Measurements from ENCODE around the gene PCYOX1L. TPM values are rescaled to one million over a fixed set of nuclear protein-coding genes. Genes with fewer than 3 reads are reported as not detected.

PCYOX1L gene
- total RNA-seq, 1 experiment from 2014 or later = 15.9 TPM

- intact Hi-C loops (cut with micrococcal nuclease) = no loop called here
- Histone ChIP-seq H3K9me3 (ENCODE audit: control insufficient read depth in 1 of 2, insufficient read depth in 1 of 2, low read depth in 1 of 2, low read length in 2 of 2) (no peaks in the 10 kb centered on the region), H2AFZ (ENCODE audit: low read depth, low read length, poor library complexity, severe bottlenecking) (no peak overlapping the region), H3K4me1 (ENCODE audit: control insufficient read depth in 1 of 2, insufficient read depth in 2 of 2, low read length in 2 of 2) (peaks cover 13 to 23% of the 10 kb centered on the region in 2 experiments), H3K36me3 (ENCODE audit: control insufficient read depth in 1 of 2, insufficient read depth in 2 of 2, low read length in 2 of 2) (no peaks in the 10 kb centered on the region), H3K4me2 (ENCODE audit: low read length) (no peak overlapping the region), H3K4me3 (replicated peaks in 1 of 2; ENCODE audit: low read depth in 1 of 2, low read length in 2 of 2) (no peak overlapping the region), H3K9ac (ENCODE audit: low read length) (no peak overlapping the region), H3K27me3 (ENCODE audit: insufficient read depth, low read length) (no peaks in the 10 kb centered on the region), H3K79me2 (ENCODE audit: insufficient read depth, low read length) (no peaks in the 10 kb centered on the region), H3K27ac (ENCODE audit: low read depth, low read length) (no peak overlapping the region), H3K9me2 (ENCODE audit: insufficient read depth) (no peaks in the 10 kb centered on the region), H4K20me1 (ENCODE audit: insufficient read depth) (no peaks in the 10 kb centered on the region)
- RAD21 ChIA-PET (ENCODE audit: low non-redundant PET in 1 of 2, low total read pairs in 2 of 2, uncharacterized antibody in 2 of 2, unreplicated experiment in 2 of 2) = no interaction called here
- no TSS peak for BruUV-seq (replicated peaks)
- CTCF ChIA-PET = no interaction called here
- DNase-seq (ENCODE audit: low read depth, low spot score) (no peak), ATAC-seq (no peak)
- TF ChIP-seq, protein P1, sequence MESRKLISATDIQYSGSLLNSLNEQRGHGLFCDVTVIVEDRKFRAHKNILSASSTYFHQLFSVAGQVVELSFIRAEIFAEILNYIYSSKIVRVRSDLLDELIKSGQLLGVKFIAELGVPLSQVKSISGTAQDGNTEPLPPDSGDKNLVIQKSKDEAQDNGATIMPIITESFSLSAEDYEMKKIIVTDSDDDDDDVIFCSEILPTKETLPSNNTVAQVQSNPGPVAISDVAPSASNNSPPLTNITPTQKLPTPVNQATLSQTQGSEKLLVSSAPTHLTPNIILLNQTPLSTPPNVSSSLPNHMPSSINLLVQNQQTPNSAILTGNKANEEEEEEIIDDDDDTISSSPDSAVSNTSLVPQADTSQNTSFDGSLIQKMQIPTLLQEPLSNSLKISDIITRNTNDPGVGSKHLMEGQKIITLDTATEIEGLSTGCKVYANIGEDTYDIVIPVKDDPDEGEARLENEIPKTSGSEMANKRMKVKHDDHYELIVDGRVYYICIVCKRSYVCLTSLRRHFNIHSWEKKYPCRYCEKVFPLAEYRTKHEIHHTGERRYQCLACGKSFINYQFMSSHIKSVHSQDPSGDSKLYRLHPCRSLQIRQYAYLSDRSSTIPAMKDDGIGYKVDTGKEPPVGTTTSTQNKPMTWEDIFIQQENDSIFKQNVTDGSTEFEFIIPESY (IDR thresholded peaks at IDR 0.05; ENCODE audit: extremely low read depth, insufficient replicate concordance, low read length) = no peak
- TF ChIP-seq EZH2phosphoT487 (IDR thresholded peaks at IDR 0.05; ENCODE audit: borderline replicate concordance) (no peak), TCF7L2 (IDR thresholded peaks at IDR 0.05; ENCODE audit: borderline replicate concordance, extremely low read depth, insufficient read depth, insufficient read length) (no peak), ZFX (IDR thresholded peaks at IDR 0.05) (no peak), JUND (IDR thresholded peaks at IDR 0.05) (no peak), EZH2 (IDR thresholded peaks at IDR 0.05) (no peak), POLR2AphosphoS5 (IDR thresholded peaks at IDR 0.05; ENCODE audit: low read depth, low read length) (no peak), ZNF274 (IDR thresholded peaks at IDR 0.05; ENCODE audit: low read depth, low read length) (no peak), SIN3A (IDR thresholded peaks at IDR 0.05; ENCODE audit: low read depth) (no peak), REST (IDR thresholded peaks at IDR 0.05; ENCODE audit: low read depth) (no peak), CTCF (IDR thresholded peaks at IDR 0.05 in 2 of 3, conservative IDR thresholded peaks at IDR 0.05 in 1 of 3; ENCODE audit: borderline replicate concordance in 1 of 3, insufficient read depth in 1 of 3, low read depth in 2 of 3, low read length in 2 of 3) (no peak), SRF (IDR thresholded peaks at IDR 0.05; ENCODE audit: low read depth) (no peak), POLR2A (IDR thresholded peaks at IDR 0.05; ENCODE audit: borderline replicate concordance, extremely low read depth, insufficient read depth, insufficient read length) (no peak), ELF1 (IDR thresholded peaks at IDR 0.05; ENCODE audit: borderline replicate concordance, low read depth) (no peak), CBX3 (IDR thresholded peaks at IDR 0.05; ENCODE audit: low read depth) (no peak), EGR1 (IDR thresholded peaks at IDR 0.05; ENCODE audit: low read depth) (no peak), CEBPB (IDR thresholded peaks at IDR 0.05; ENCODE audit: low read depth) (no peak), SP1 (IDR thresholded peaks at IDR 0.05; ENCODE audit: low read depth) (no peak)
- TF ChIP-seq, protein P2, sequence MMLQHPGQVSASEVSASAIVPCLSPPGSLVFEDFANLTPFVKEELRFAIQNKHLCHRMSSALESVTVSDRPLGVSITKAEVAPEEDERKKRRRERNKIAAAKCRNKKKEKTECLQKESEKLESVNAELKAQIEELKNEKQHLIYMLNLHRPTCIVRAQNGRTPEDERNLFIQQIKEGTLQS (IDR thresholded peaks at IDR 0.05) = no peak
- POLR2A ChIA-PET = no interaction called here
Measured at GRCh38 chr5:149323210-149323609, 34.6 kb upstream of the PCYOX1L start.
